GM13977 (cell line): Measurements from ENCODE around the gene ZMIZ1.

ENCODE experiments used
- DNase-seq: peaks from one replicate; pipeline ENCODE4 v3.0.0; 2012; ENCODE audit warnings: low spot score
- in situ Hi-C: fragments of 300-500 bp; cut with MboI; formaldehyde crosslinking; loops from one replicate; pipeline ENCODE4 v1.12.0; 2022; ENCODE audit warnings: low sequenced_read_pairs, low pct_unique_long_range_greater_than_20kb, mixed read lengths, inconsistent platforms; ENCODE audit not compliant: unreplicated experiment
- TF ChIP-seq, protein P1 (sequence below): IDR thresholded peaks from 2 replicates; pipeline ENCODE4 v1.5.1; 2012; ENCODE audit warnings: mild to moderate bottlenecking, control low read depth; ENCODE audit not compliant: insufficient read depth; ENCODE audit errors: extremely low read depth, missing control alignments

The ZMIZ1 gene

DNA sequence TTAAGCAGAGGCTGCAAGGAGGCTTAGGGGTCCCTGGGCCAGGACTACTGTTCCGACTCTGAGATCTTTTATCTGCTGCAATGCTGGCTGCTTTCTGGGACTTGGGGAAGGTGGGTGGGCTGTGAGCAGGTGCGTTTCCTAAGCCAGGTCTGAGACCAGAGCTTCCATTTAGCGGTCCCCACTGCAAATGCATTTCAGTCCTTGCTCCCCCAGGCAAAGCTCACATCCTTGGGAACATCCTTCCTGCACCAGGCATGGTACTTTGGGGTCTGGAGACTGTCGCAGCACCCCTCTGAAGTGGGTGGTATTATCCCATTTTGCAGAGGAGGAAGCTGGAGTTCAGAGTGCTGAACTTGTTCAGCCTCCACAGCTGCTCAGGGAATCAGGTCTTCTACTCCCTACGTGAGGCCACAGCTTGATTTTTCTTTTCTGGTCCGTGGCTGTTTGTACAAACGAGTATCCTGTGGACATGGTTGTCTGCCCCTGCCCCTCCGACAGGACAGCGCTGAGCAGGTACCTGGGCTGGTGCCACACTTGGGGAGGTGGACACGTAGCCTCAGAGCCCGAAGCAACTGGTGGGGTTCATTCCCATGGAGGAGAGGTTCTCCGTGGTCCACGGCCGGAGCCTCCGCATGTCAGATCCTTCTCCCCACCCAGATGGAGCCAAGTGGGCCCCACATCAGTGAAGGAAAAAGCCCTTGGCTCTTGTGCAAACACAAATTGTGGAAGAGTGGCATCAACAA lies 20.0 kb downstream of the ZMIZ1 start:
- DNase-seq: no peak
- TF ChIP-seq, protein P1, sequence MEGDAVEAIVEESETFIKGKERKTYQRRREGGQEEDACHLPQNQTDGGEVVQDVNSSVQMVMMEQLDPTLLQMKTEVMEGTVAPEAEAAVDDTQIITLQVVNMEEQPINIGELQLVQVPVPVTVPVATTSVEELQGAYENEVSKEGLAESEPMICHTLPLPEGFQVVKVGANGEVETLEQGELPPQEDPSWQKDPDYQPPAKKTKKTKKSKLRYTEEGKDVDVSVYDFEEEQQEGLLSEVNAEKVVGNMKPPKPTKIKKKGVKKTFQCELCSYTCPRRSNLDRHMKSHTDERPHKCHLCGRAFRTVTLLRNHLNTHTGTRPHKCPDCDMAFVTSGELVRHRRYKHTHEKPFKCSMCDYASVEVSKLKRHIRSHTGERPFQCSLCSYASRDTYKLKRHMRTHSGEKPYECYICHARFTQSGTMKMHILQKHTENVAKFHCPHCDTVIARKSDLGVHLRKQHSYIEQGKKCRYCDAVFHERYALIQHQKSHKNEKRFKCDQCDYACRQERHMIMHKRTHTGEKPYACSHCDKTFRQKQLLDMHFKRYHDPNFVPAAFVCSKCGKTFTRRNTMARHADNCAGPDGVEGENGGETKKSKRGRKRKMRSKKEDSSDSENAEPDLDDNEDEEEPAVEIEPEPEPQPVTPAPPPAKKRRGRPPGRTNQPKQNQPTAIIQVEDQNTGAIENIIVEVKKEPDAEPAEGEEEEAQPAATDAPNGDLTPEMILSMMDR: no peak
- in situ Hi-C loops: no loop called here

DNA sequence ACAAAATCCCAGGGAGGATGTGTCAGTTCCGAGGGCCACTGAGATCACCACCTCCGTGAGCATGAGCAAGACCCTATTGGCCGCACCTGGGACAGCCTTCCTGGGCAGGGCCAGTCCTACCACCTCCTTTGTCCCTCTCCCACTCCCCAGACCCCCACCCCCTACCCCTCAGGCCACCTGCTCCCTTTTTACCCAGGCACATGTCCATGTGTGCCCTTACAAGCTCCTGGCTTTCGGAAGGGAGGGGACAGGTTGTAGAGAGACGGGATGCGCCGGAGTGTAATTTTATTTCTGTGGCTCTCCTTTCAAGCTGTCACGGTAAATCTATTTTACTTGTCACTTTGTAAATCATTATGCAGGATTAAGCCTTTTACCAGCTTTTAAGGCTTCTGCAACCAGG lies 20.9 kb downstream of the ZMIZ1 start:
- TF ChIP-seq, protein P1: no peak
- no peak for DNase-seq
- in situ Hi-C loops: no loop called here

GRCh38 chr10:79090134-79090803 lies 21.5 kb downstream of the ZMIZ1 start:
- TF ChIP-seq, protein P1: no peak
- no peak for DNase-seq
- in situ Hi-C loops: no loop called here

DNA sequence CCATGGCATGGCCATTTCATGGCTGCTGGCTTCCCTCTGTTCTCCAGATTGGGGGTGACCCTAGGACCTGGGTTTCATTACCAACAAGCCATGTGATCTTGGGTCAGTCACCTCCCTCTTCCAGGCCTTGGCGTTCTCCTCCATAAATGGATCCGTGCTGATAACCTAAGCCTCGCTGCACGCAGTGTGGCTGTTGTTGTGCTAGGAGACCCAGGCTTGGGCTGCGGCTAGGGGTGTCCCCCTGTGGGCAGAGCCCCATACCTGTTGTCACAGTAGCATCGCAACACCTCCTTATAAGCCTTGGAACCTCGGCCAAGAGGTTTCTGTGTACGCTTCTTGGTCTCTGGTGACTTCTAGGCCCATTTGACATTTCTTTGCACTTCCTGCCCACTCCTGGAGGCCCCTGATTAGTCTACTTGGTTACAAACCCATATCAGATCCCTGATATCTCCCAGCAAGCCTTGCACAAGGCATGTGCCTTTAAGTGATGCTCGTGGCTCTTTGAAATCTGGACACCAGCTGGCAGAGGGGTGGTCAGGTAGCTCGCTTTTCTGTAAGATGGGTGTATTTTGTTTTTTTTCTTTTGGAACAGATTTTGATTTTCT lies 23.6 kb downstream of the ZMIZ1 start:
- TF ChIP-seq, protein P1: no peak
- in situ Hi-C loops: no loop called here
- no peak for DNase-seq

DNA sequence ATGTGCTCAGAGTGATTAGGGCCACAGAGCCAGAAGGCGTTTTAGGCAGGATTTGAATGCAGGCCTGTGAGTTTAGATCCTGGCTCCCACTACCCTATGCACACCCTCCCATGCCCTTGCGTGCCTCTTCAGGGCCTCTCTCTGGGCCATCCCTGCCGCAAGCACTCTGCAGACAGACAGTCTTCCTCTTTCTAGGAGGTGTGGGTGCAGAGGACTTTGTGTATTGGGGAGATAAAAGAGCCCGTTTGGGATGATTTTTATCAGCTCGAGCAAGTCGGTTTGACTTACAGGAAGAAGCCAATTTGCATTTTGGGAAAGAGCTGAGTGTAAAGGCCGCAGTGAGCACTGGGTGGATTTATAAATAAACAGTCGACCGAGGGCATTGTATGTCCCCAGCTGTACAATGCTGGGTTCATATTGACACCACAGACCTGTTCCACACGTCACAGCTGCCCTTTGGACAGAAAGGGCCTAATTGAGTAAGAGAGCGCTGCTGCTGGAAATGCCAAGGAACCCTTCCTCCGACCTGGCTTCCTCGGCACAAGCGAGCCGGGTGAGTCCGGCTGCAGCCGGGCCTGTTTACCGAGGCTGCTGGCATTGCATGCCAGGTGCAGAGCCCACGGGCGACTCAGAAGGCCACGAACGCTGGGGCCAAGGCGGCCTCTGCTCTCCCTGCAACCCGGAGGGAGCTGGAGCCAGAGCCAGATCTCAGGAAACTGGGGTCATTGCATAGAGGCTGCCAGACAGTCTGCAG lies 25.1 kb downstream of the ZMIZ1 start:
- TF ChIP-seq, protein P1: no peak
- DNase-seq: no peak
- in situ Hi-C loops: no loop called here

- DNase-seq: no peak
- TF ChIP-seq, protein P1: no peak
- in situ Hi-C loops: no loop called here
Observed at GRCh38 chr10:79094412-79095175, 25.8 kb downstream of the ZMIZ1 start.
